Measurements from ENCODE around the gene NCBP2L.

Gene NCBP2L

GRCh38 chrX:107736781-107737531 is 40.6 kb upstream of the NCBP2L start:
- no peak overlapping the region for H3K4me3 ChIP-seq (IDR thresholded peaks at IDR 0.05; ENCODE audit: insufficient read depth, low read depth, low read length)
- H3K79me2 ChIP-seq (ENCODE audit: insufficient read depth, low read depth) = no peaks in the 10 kb centered on the region
- no peak overlapping the region for H3K9ac ChIP-seq
- H3K36me3 ChIP-seq (ENCODE audit: insufficient read depth) = no peaks in the 10 kb centered on the region
- H3K4me2 ChIP-seq = no peak overlapping the region
- H4K20me1 ChIP-seq (ENCODE audit: insufficient read depth) = no peaks in the 10 kb centered on the region
- TF ChIP-seq CTCF (conservative IDR thresholded peaks at IDR 0.05; ENCODE audit: low read depth, low read length) = no peak
- no peak overlapping the region for H2AFZ ChIP-seq (ENCODE audit: low read depth)
- H3K4me1 ChIP-seq (ENCODE audit: low read depth, poor library complexity, severe bottlenecking) = peaks cover 17% of the 10 kb centered on the region
- no peak overlapping the region for H3K27ac ChIP-seq
- H3K27me3 ChIP-seq (ENCODE audit: insufficient read depth, low read depth) = no peaks in the 10 kb centered on the region

GRCh38 chrX:107738272-107738671 is 39.3 kb upstream of the NCBP2L start:
- no peak overlapping the region for H3K27ac ChIP-seq
- no peak overlapping the region for H2AFZ ChIP-seq (ENCODE audit: low read depth)
- no peak overlapping the region for H3K4me3 ChIP-seq (IDR thresholded peaks at IDR 0.05; ENCODE audit: insufficient read depth, low read depth, low read length)
- no peaks in the 10 kb centered on the region for H3K79me2 ChIP-seq (ENCODE audit: insufficient read depth, low read depth)
- H3K4me1 ChIP-seq (ENCODE audit: low read depth, poor library complexity, severe bottlenecking) = peaks cover 21% of the 10 kb centered on the region
- H3K9ac ChIP-seq = no peak overlapping the region
- H3K27me3 ChIP-seq (ENCODE audit: insufficient read depth, low read depth) = no peaks in the 10 kb centered on the region
- TF ChIP-seq CTCF (conservative IDR thresholded peaks at IDR 0.05; ENCODE audit: low read depth, low read length) = no peak
- H4K20me1 ChIP-seq (ENCODE audit: insufficient read depth) = no peaks in the 10 kb centered on the region
- no peak overlapping the region for H3K4me2 ChIP-seq
- no peaks in the 10 kb centered on the region for H3K36me3 ChIP-seq (ENCODE audit: insufficient read depth)

- Histone ChIP-seq H3K79me2 (ENCODE audit: insufficient read depth, low read depth) (no peaks in the 10 kb centered on the region), H3K4me3 (IDR thresholded peaks at IDR 0.05; ENCODE audit: insufficient read depth, low read depth, low read length) (no peak overlapping the region), H3K4me2 (no peak overlapping the region), H3K27me3 (ENCODE audit: insufficient read depth, low read depth) (no peaks in the 10 kb centered on the region), H3K4me1 (ENCODE audit: low read depth, poor library complexity, severe bottlenecking) (peaks cover 21% of the 10 kb centered on the region), H3K9ac (no peak overlapping the region), H3K36me3 (ENCODE audit: insufficient read depth) (no peaks in the 10 kb centered on the region), H3K27ac (no peak overlapping the region), H4K20me1 (ENCODE audit: insufficient read depth) (no peaks in the 10 kb centered on the region), H2AFZ (ENCODE audit: low read depth) (no peak overlapping the region)
- no peak for TF ChIP-seq CTCF (conservative IDR thresholded peaks at IDR 0.05; ENCODE audit: low read depth, low read length)
Measured at GRCh38 chrX:107738768-107739167, 38.8 kb upstream of the NCBP2L start.

DNA sequence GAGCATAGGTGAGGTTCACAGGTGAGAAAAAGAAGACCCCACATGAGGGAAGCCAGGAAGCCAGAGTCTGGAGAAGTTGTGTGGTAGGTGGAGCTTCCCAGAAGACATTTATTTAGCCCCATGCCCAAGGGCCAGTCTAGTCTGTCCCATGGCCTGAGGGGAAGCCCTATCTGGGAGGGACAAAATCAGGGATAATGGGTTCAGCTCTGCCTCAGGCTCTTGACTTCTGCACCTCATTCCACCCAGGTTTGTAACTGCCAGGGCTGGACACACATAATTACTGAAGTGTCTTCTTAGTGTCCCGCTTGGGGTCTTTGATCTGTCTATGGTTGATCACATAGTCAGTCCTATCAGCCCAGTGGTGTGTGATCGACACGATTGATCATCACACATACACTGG is 38.0 kb upstream of the NCBP2L start:
- Histone ChIP-seq H3K36me3 (ENCODE audit: insufficient read depth) (no peaks in the 10 kb centered on the region), H2AFZ (ENCODE audit: low read depth) (no peak overlapping the region), H3K4me3 (IDR thresholded peaks at IDR 0.05; ENCODE audit: insufficient read depth, low read depth, low read length) (no peak overlapping the region), H3K9ac (no peak overlapping the region), H3K4me2 (no peak overlapping the region), H3K27me3 (ENCODE audit: insufficient read depth, low read depth) (no peaks in the 10 kb centered on the region), H3K27ac (no peak overlapping the region), H3K4me1 (ENCODE audit: low read depth, poor library complexity, severe bottlenecking) (peaks cover 21% of the 10 kb centered on the region), H4K20me1 (ENCODE audit: insufficient read depth) (no peaks in the 10 kb centered on the region), H3K79me2 (ENCODE audit: insufficient read depth, low read depth) (no peaks in the 10 kb centered on the region)
- no peak for TF ChIP-seq CTCF (conservative IDR thresholded peaks at IDR 0.05; ENCODE audit: low read depth, low read length)

Data from KMS-11 (cell line).